OCI-LY7 (cell line): ENCODE data around the gene ASPDH.

ENCODE experiments used
- EZH2phosphoT487 ChIP-seq: fragments of 200-600 bp; sonication (generic); IDR thresholded peaks from 2 replicates; pipeline ENCODE4 v1.6.1; 2018; ENCODE audit warnings: low read depth, borderline replicate concordance, mild to moderate bottlenecking, mixed run types, antibody characterized with exemption, low read length, moderate library complexity, mixed read lengths
- TF ChIP-seq, protein P1 (sequence below): fragments of 200-600 bp; sonication (generic); conservative IDR thresholded peaks from 2 replicates; pipeline ENCODE4 v1.5.1; 2014; ENCODE audit warnings: mild to moderate bottlenecking, antibody characterized with exemption, low read length, moderate library complexity, mixed read lengths

DNA sequence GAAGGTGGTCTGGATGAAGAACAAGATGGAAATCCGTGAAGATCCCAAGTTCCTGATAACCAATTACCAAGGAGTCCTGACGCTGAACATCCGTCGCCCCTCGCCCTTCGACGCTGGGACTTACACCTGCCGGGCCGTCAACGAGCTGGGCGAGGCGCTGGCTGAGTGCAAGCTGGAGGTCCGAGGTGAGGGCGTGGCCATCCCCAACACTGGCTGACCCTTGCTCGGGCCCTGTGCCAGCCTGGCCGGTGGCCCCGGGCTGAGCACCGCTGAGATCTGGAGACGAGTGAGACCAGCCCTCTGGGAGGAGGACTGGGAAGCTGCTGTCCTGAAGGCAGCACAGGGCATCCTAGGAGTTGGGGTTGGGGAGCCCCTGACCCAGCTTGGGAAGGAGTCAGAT, 49.4 kb downstream of the ASPDH start:
- TF ChIP-seq, protein P1, sequence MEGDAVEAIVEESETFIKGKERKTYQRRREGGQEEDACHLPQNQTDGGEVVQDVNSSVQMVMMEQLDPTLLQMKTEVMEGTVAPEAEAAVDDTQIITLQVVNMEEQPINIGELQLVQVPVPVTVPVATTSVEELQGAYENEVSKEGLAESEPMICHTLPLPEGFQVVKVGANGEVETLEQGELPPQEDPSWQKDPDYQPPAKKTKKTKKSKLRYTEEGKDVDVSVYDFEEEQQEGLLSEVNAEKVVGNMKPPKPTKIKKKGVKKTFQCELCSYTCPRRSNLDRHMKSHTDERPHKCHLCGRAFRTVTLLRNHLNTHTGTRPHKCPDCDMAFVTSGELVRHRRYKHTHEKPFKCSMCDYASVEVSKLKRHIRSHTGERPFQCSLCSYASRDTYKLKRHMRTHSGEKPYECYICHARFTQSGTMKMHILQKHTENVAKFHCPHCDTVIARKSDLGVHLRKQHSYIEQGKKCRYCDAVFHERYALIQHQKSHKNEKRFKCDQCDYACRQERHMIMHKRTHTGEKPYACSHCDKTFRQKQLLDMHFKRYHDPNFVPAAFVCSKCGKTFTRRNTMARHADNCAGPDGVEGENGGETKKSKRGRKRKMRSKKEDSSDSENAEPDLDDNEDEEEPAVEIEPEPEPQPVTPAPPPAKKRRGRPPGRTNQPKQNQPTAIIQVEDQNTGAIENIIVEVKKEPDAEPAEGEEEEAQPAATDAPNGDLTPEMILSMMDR: no peak
- no peak for TF ChIP-seq EZH2phosphoT487
